Gastrocnemius medialis (tissue), 4 donors: Measurements from ENCODE around the gene ANXA2R.
"Not testable (repeated sequence)": the region's sequence is repeated elsewhere in the genome, so short reads cannot be mapped to it uniquely, and the experiment has no call there.

Source experiments
- POLR2A ChIP-seq, 2 donors: fragments of 450-650 bp; IDR thresholded peaks; one replicate each; pipeline ENCODE4 v1.6.1; 2017; ENCODE audit warnings: antibody characterized with exemption in 2 of 2, mild to moderate bottlenecking in 2 of 2, moderate library complexity in 2 of 2
- TF ChIP-seq, protein P1 (sequence below), 5 experiments: fragments of 450-650 bp in 3 of 5; fragments of 200-600 bp in 2 of 5; sonication (generic) in 2 of 5; IDR thresholded peaks in 4 of 5; conservative IDR thresholded peaks in 1 of 5; 1 replicate in 4 of 5; 2 replicates in 1 of 5; pipeline ENCODE4 v1.5.1; 2016 to 2019; ENCODE audit warnings: antibody characterized with exemption in 5 of 5, mild to moderate bottlenecking in 3 of 5, moderate library complexity in 3 of 5

DNA sequence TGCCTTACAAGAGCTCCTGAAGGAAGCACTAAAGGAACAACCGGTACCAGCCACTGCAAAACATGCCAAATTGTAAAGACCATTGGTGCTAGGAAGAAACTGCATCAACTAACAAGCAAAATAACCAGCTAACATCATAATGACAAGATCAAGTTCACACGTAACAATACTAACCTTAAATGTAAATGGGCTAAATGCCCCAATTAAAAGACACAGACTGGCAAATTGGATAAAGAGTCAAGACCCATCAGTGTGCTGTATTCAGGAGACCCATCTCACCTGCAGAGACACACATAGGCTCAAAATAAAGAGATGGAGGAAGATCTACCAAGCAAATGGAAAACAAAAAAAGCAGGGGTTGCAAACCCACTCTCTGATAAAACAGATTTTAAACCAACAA, 15.0 kb upstream of the ANXA2R start:
- TF ChIP-seq, protein P1, sequence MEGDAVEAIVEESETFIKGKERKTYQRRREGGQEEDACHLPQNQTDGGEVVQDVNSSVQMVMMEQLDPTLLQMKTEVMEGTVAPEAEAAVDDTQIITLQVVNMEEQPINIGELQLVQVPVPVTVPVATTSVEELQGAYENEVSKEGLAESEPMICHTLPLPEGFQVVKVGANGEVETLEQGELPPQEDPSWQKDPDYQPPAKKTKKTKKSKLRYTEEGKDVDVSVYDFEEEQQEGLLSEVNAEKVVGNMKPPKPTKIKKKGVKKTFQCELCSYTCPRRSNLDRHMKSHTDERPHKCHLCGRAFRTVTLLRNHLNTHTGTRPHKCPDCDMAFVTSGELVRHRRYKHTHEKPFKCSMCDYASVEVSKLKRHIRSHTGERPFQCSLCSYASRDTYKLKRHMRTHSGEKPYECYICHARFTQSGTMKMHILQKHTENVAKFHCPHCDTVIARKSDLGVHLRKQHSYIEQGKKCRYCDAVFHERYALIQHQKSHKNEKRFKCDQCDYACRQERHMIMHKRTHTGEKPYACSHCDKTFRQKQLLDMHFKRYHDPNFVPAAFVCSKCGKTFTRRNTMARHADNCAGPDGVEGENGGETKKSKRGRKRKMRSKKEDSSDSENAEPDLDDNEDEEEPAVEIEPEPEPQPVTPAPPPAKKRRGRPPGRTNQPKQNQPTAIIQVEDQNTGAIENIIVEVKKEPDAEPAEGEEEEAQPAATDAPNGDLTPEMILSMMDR (IDR thresholded peaks at IDR 0.05 in 4 of 5, conservative IDR thresholded peaks at IDR 0.05 in 1 of 5) = not testable (repeated sequence)
- TF ChIP-seq POLR2A (IDR thresholded peaks at IDR 0.05) = not testable (repeated sequence)
